Activated B cell treated with CpG ODN at 0.5 μM for 24 hours (primary cell): Measurements from ENCODE around the gene SMARCB1. TPM values are rescaled to one million over a fixed set of nuclear protein-coding genes. Genes with fewer than 3 reads are reported as not detected.

Source experiments
- ATAC-seq: fragments of 200-7000 bp; cut with Tn5 transposase; one replicate; pipeline ENCODE4 v1.10.0; 2021; ENCODE audit warnings: low read depth, mild to moderate bottlenecking, moderate library complexity
- CTCF ChIA-PET: fragments of 350-600 bp; sonication (Branson Sonifier 250); formaldehyde crosslinking; loops from one replicate; lab custom pipeline; 2021; ENCODE audit warnings: antibody characterized with exemption; lab: Charles Lee
- POLR2A ChIA-PET: fragments of 350-600 bp; sonication (Branson Sonifier 250); formaldehyde crosslinking; loops from one replicate; lab custom pipeline; 2021; ENCODE audit warnings: antibody characterized with exemption; lab: Charles Lee
- DNase-seq: peaks from one replicate; pipeline ENCODE4 v3.0.0; 2022
- H3K27ac Mint-ChIP-seq: one replicate; pipeline ENCODE4 v1.8.0; 2020; ENCODE audit warnings: mixed read lengths
- H3K27me3 Mint-ChIP-seq: one replicate; pipeline ENCODE4 v1.8.0; 2021; ENCODE audit warnings: mixed read lengths
- H3K36me3 Mint-ChIP-seq: one replicate; pipeline ENCODE4 v1.8.0; 2021; ENCODE audit warnings: low read depth, mixed read lengths
- H3K4me1 Mint-ChIP-seq: one replicate; pipeline ENCODE4 v1.8.0; 2021; ENCODE audit warnings: mixed read lengths
- H3K4me3 Mint-ChIP-seq: one replicate; pipeline ENCODE4 v1.8.0; 2020; ENCODE audit warnings: mild to moderate bottlenecking, mixed read lengths
- H3K9me3 Mint-ChIP-seq: one replicate; pipeline ENCODE4 v1.8.0; 2020; ENCODE audit warnings: mixed read lengths
- intact Hi-C: fragments of 100-400 bp; cut with micrococcal nuclease; formaldehyde crosslinking; loops from one replicate; pipeline ENCODE4 v1.15.1; 2024
- total RNA-seq: library from RNA; stranded (reverse); gene quantifications from 2 replicates; pipeline ENCODE4 v1.2.3, GENCODE V29; 2022
- TF ChIP-seq, protein P1 (sequence below): fragments of 200-600 bp; IDR thresholded peaks from one replicate; pipeline ENCODE4 v1.8.0; 2022; ENCODE audit warnings: antibody characterized with exemption, mild to moderate bottlenecking

Gene SMARCB1
- total RNA-seq, 1 donor from 2014 or later: 161 TPM

GRCh38 chr22:23803001-23803819 lies 16.4 kb downstream of the SMARCB1 start:
- peak overlapping the region; percentile 75 for H3K4me3 Mint-ChIP-seq
- TF ChIP-seq, protein P1, sequence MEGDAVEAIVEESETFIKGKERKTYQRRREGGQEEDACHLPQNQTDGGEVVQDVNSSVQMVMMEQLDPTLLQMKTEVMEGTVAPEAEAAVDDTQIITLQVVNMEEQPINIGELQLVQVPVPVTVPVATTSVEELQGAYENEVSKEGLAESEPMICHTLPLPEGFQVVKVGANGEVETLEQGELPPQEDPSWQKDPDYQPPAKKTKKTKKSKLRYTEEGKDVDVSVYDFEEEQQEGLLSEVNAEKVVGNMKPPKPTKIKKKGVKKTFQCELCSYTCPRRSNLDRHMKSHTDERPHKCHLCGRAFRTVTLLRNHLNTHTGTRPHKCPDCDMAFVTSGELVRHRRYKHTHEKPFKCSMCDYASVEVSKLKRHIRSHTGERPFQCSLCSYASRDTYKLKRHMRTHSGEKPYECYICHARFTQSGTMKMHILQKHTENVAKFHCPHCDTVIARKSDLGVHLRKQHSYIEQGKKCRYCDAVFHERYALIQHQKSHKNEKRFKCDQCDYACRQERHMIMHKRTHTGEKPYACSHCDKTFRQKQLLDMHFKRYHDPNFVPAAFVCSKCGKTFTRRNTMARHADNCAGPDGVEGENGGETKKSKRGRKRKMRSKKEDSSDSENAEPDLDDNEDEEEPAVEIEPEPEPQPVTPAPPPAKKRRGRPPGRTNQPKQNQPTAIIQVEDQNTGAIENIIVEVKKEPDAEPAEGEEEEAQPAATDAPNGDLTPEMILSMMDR: no peak

DNA sequence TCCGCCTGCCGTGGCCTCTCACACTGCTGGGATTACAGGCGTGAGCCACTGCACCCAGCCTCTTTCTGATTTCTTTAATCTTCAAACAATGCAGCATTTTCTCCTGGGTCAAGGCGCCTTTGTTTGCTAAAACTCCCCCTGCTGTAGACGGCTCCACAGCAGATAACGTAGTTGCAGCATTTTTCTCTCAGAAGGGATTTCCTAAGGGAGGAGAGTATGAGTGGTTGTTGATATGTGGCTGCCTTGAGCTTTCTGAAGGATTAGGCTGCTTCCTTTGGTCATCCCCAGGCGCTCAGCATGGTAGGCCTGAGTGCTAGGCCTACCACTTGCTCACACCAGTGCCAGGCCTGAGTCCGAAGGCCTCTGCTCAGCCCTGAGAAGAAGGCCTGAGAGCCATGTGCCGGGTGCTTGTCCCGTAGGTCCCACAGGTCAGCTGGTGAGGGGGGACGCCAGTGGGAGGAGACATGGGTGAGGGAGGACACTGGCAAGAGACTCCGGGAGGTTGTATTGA lies 18.1 kb downstream of the SMARCB1 start:
- POLR2A ChIA-PET: interaction anchor here (0.5 to 1.8 kb wide), 5 partner anchors 17 to 87 kb away, joined by 3 to 8 read pairs (median 4); partner anchors contain the start of genes SMARCB1 and ZNF70
- H3K27me3 Mint-ChIP-seq: no peaks in the 10 kb centered on the region
- H3K4me1 Mint-ChIP-seq: peaks cover 77% of the 10 kb centered on the region
- H3K36me3 Mint-ChIP-seq: peaks cover 72% of the 10 kb centered on the region
- intact Hi-C loops: no loop called here
- H3K9me3 Mint-ChIP-seq: no peaks in the 10 kb centered on the region
- DNase-seq (no peak), ATAC-seq (no peak)
- TF ChIP-seq, protein P1: no peak
- CTCF ChIA-PET: interaction anchor here (1.0 kb wide), 1 partner anchor 45 kb away, joined by 5 read pairs; no protein-coding TSS in a partner anchor
- H3K27ac Mint-ChIP-seq: peak overlapping the region; percentile 80
- H3K4me3 Mint-ChIP-seq: peak overlapping the region; percentile 48

More at GRCh38 chr22:23803001-23803819, 16.4 kb downstream of the SMARCB1 start:
- Mint-ChIP-seq H3K9me3 (no peaks in the 10 kb centered on the region), H3K4me1 (peaks cover 92% of the 10 kb centered on the region), H3K27ac (peak overlapping the region; percentile 97), H3K27me3 (no peaks in the 10 kb centered on the region), H3K36me3 (peaks cover 75% of the 10 kb centered on the region)
- ChIA-PET POLR2A (interaction anchor here (0.8 to 5.0 kb wide), 6 partner anchors 34 to 54 kb away, joined by 4 to 46 read pairs (median 7); partner anchors contain the start of genes DERL3, SLC2A11 and ZNF70), CTCF (no interaction called here)
- DNase-seq: no peak
- ATAC-seq: no peak
- intact Hi-C loops: no loop called here

GRCh38 chr22:23806837-23807236 lies 20.1 kb downstream of the SMARCB1 start:
- ATAC-seq: no peak
- H3K9me3 Mint-ChIP-seq: no peaks in the 10 kb centered on the region
- H3K27ac Mint-ChIP-seq: peak overlapping the region; percentile 80
- H3K27me3 Mint-ChIP-seq: no peaks in the 10 kb centered on the region
- intact Hi-C loops: no loop called here
- no peak for DNase-seq
- TF ChIP-seq, protein P1: no peak
- peaks cover 75% of the 10 kb centered on the region for H3K36me3 Mint-ChIP-seq
- peaks cover 68% of the 10 kb centered on the region for H3K4me1 Mint-ChIP-seq
- H3K4me3 Mint-ChIP-seq: peak overlapping the region; percentile 7
- ChIA-PET CTCF (no interaction called here), POLR2A (interaction anchor here (1.0 to 1.1 kb wide), 2 partner anchors 31 to 40 kb away, joined by 4 to 6 read pairs; no protein-coding TSS in a partner anchor)

GRCh38 chr22:23812378-23812777 lies 25.6 kb downstream of the SMARCB1 start:
- Mint-ChIP-seq H3K4me1 (peaks cover 19% of the 10 kb centered on the region), H3K27ac (no peak overlapping the region), H3K27me3 (no peaks in the 10 kb centered on the region), H3K9me3 (no peaks in the 10 kb centered on the region), H3K4me3 (no peak overlapping the region), H3K36me3 (peaks cover 70% of the 10 kb centered on the region)
- TF ChIP-seq, protein P1: no peak
- DNase-seq: no peak
- ATAC-seq: no peak
- POLR2A ChIA-PET: interaction anchor here (1.1 kb wide), 1 partner anchor 8 kb away, joined by 5 read pairs; no protein-coding TSS in a partner anchor
- intact Hi-C loops: no loop called here
- CTCF ChIA-PET: no interaction called here
